ENCODE measurements around the gene CFAP54.

CFAP54 gene

GRCh38 chr12:96810057-96810456 is 320.7 kb downstream of the CFAP54 start:
- Histone ChIP-seq H2AK5ac (ENCODE audit: low read length) (no peak overlapping the region), H3K9ac (ENCODE audit: low read length) (no peak overlapping the region), H3K79me1 (ENCODE audit: low read length) (no peaks in the 10 kb centered on the region), H3K14ac (ENCODE audit: low read length) (no peak overlapping the region), H2AFZ (ENCODE audit: insufficient read depth, low read length, poor library complexity) (no peak overlapping the region), H3K9me3 (ENCODE audit: insufficient read depth, low read depth, low read length) (no peaks in the 10 kb centered on the region), H3K23ac (ENCODE audit: low read length) (no peak overlapping the region), H3K79me2 (ENCODE audit: control insufficient read depth, insufficient read depth, low read length, poor library complexity) (no peaks in the 10 kb centered on the region), H3K18ac (ENCODE audit: low read length) (no peak overlapping the region), H3K4me2 (ENCODE audit: low read length) (no peak overlapping the region), H3K4ac (ENCODE audit: low read depth, low read length) (no peak overlapping the region), H2BK5ac (ENCODE audit: low read depth, low read length, poor library complexity) (no peak overlapping the region), H2BK120ac (ENCODE audit: insufficient read depth, low read length, poor library complexity) (no peak overlapping the region), H3K27ac (ENCODE audit: low read depth, low read length) (no peak overlapping the region), H2BK12ac (ENCODE audit: low read length) (no peak overlapping the region), H3K36me3 (ENCODE audit: control insufficient read depth in 1 of 2, insufficient read depth in 2 of 2, low read length in 2 of 2) (no peaks in the 10 kb centered on the region), H3K4me3 (ENCODE audit: low read depth, low read length) (no peak overlapping the region), H4K8ac (ENCODE audit: low read depth, low read length) (no peak overlapping the region), H4K91ac (ENCODE audit: low read depth, low read length) (no peak overlapping the region), H4K12ac (ENCODE audit: low read depth, low read length) (no peak overlapping the region), H3K4me1 (ENCODE audit: control insufficient read depth in 1 of 2, insufficient read depth in 2 of 2, low read length in 2 of 2) (no peaks in the 10 kb centered on the region), H3K27me3 (ENCODE audit: insufficient read depth, low read length) (no peaks in the 10 kb centered on the region)
- no peak for DNase-seq
- no CpG with 5 or more reads among the region's 2 CpGs for WGBS (ENCODE audit: extremely low coverage, insufficient coverage, insufficient read length)

- no CpG with 5 or more reads among the region's 3 CpGs for WGBS (ENCODE audit: extremely low coverage, insufficient coverage, insufficient read length)
Observed at GRCh38 chr12:96810477-96810876, 321.1 kb downstream of the CFAP54 start.

GRCh38 chr12:96811083-96811482 is 321.7 kb downstream of the CFAP54 start:
- Histone ChIP-seq H3K4me3 (ENCODE audit: low read depth, low read length) (no peak overlapping the region), H3K4me1 (ENCODE audit: control insufficient read depth in 1 of 2, insufficient read depth in 2 of 2, low read length in 2 of 2) (no peaks in the 10 kb centered on the region), H3K27me3 (ENCODE audit: insufficient read depth, low read length) (no peaks in the 10 kb centered on the region), H4K91ac (ENCODE audit: low read depth, low read length) (no peak overlapping the region), H3K36me3 (ENCODE audit: control insufficient read depth in 1 of 2, insufficient read depth in 2 of 2, low read length in 2 of 2) (no peaks in the 10 kb centered on the region), H3K79me2 (ENCODE audit: control insufficient read depth, insufficient read depth, low read length, poor library complexity) (no peaks in the 10 kb centered on the region), H3K9ac (ENCODE audit: low read length) (no peak overlapping the region), H4K8ac (ENCODE audit: low read depth, low read length) (no peak overlapping the region), H3K18ac (ENCODE audit: low read length) (no peak overlapping the region), H3K4me2 (ENCODE audit: low read length) (no peak overlapping the region), H2BK5ac (ENCODE audit: low read depth, low read length, poor library complexity) (no peak overlapping the region), H3K14ac (ENCODE audit: low read length) (no peak overlapping the region), H4K12ac (ENCODE audit: low read depth, low read length) (no peak overlapping the region), H2AFZ (ENCODE audit: insufficient read depth, low read length, poor library complexity) (no peak overlapping the region), H3K4ac (ENCODE audit: low read depth, low read length) (no peak overlapping the region), H3K9me3 (ENCODE audit: insufficient read depth, low read depth, low read length) (no peaks in the 10 kb centered on the region), H3K79me1 (ENCODE audit: low read length) (no peaks in the 10 kb centered on the region), H2BK120ac (ENCODE audit: insufficient read depth, low read length, poor library complexity) (no peak overlapping the region), H3K27ac (ENCODE audit: low read depth, low read length) (no peak overlapping the region), H2BK12ac (ENCODE audit: low read length) (no peak overlapping the region), H3K23ac (ENCODE audit: low read length) (no peak overlapping the region), H2AK5ac (ENCODE audit: low read length) (no peak overlapping the region)
- no CpG with 5 or more reads among the region's 3 CpGs for WGBS (ENCODE audit: extremely low coverage, insufficient coverage, insufficient read length)
- peak in 1 of 2 donors; percentile 54 for DNase-seq

More at GRCh38 chr12:96810477-96810876, 321.1 kb downstream of the CFAP54 start:
- H3K4ac ChIP-seq (ENCODE audit: low read depth, low read length) = no peak overlapping the region
- no peak overlapping the region for H3K14ac ChIP-seq (ENCODE audit: low read length)
- no peak overlapping the region for H4K12ac ChIP-seq (ENCODE audit: low read depth, low read length)
- no peak overlapping the region for H3K4me2 ChIP-seq (ENCODE audit: low read length)
- H2AFZ ChIP-seq (ENCODE audit: insufficient read depth, low read length, poor library complexity) = no peak overlapping the region
- no peak overlapping the region for H4K8ac ChIP-seq (ENCODE audit: low read depth, low read length)
- H2BK120ac ChIP-seq (ENCODE audit: insufficient read depth, low read length, poor library complexity) = no peak overlapping the region
- H3K23ac ChIP-seq (ENCODE audit: low read length) = no peak overlapping the region
- H3K27me3 ChIP-seq (ENCODE audit: insufficient read depth, low read length) = no peaks in the 10 kb centered on the region
- no peak overlapping the region for H2AK5ac ChIP-seq (ENCODE audit: low read length)
- no peaks in the 10 kb centered on the region for H3K4me1 ChIP-seq (ENCODE audit: control insufficient read depth in 1 of 2, insufficient read depth in 2 of 2, low read length in 2 of 2)
- H2BK12ac ChIP-seq (ENCODE audit: low read length) = no peak overlapping the region
- no peak for DNase-seq
- H4K91ac ChIP-seq (ENCODE audit: low read depth, low read length) = no peak overlapping the region
- no peak overlapping the region for H3K27ac ChIP-seq (ENCODE audit: low read depth, low read length)
- no peak overlapping the region for H3K9ac ChIP-seq (ENCODE audit: low read length)
- H2BK5ac ChIP-seq (ENCODE audit: low read depth, low read length, poor library complexity) = no peak overlapping the region
- no peak overlapping the region for H3K18ac ChIP-seq (ENCODE audit: low read length)
- no peaks in the 10 kb centered on the region for H3K79me1 ChIP-seq (ENCODE audit: low read length)
- H3K4me3 ChIP-seq (ENCODE audit: low read depth, low read length) = no peak overlapping the region
- H3K79me2 ChIP-seq (ENCODE audit: control insufficient read depth, insufficient read depth, low read length, poor library complexity) = no peaks in the 10 kb centered on the region
- H3K36me3 ChIP-seq (ENCODE audit: control insufficient read depth in 1 of 2, insufficient read depth in 2 of 2, low read length in 2 of 2) = no peaks in the 10 kb centered on the region
- H3K9me3 ChIP-seq (ENCODE audit: insufficient read depth, low read depth, low read length) = no peaks in the 10 kb centered on the region

GRCh38 chr12:96812153-96812552 is 322.8 kb downstream of the CFAP54 start:
- Histone ChIP-seq H4K8ac (ENCODE audit: low read depth, low read length) (no peak overlapping the region), H2BK12ac (ENCODE audit: low read length) (no peak overlapping the region), H3K4me3 (ENCODE audit: low read depth, low read length) (no peak overlapping the region), H3K27ac (ENCODE audit: low read depth, low read length) (no peak overlapping the region), H2AFZ (ENCODE audit: insufficient read depth, low read length, poor library complexity) (no peak overlapping the region), H3K4ac (ENCODE audit: low read depth, low read length) (no peak overlapping the region), H4K91ac (ENCODE audit: low read depth, low read length) (no peak overlapping the region), H2AK5ac (ENCODE audit: low read length) (no peak overlapping the region), H3K79me1 (ENCODE audit: low read length) (no peaks in the 10 kb centered on the region), H3K18ac (ENCODE audit: low read length) (no peak overlapping the region), H3K14ac (ENCODE audit: low read length) (no peak overlapping the region), H2BK120ac (ENCODE audit: insufficient read depth, low read length, poor library complexity) (no peak overlapping the region), H3K27me3 (ENCODE audit: insufficient read depth, low read length) (no peaks in the 10 kb centered on the region), H3K9ac (ENCODE audit: low read length) (no peak overlapping the region), H2BK5ac (ENCODE audit: low read depth, low read length, poor library complexity) (no peak overlapping the region), H3K79me2 (ENCODE audit: control insufficient read depth, insufficient read depth, low read length, poor library complexity) (no peaks in the 10 kb centered on the region), H3K4me2 (ENCODE audit: low read length) (no peak overlapping the region), H3K36me3 (ENCODE audit: control insufficient read depth in 1 of 2, insufficient read depth in 2 of 2, low read length in 2 of 2) (no peaks in the 10 kb centered on the region), H4K12ac (ENCODE audit: low read depth, low read length) (no peak overlapping the region), H3K9me3 (ENCODE audit: insufficient read depth, low read depth, low read length) (no peaks in the 10 kb centered on the region), H3K4me1 (ENCODE audit: control insufficient read depth in 1 of 2, insufficient read depth in 2 of 2, low read length in 2 of 2) (no peaks in the 10 kb centered on the region), H3K23ac (ENCODE audit: low read length) (no peak overlapping the region)
- DNase-seq = no peak
- WGBS (ENCODE audit: extremely low coverage, insufficient coverage, insufficient read length) = no CpG with 5 or more reads among the region's 2 CpGs

All from trophoblast cell (in vitro differentiated cells and primary cell).